Endodermal cell (in vitro differentiated cells): ENCODE measurements around the gene GNAL. TPM values are rescaled to one million over a fixed set of nuclear protein-coding genes. Genes with fewer than 3 reads are reported as not detected.

ENCODE experiments used
- DNase-seq: peaks from one replicate; pipeline ENCODE4 v3.0.0-alpha.2; 2017
- H3K27ac ChIP-seq: 2 replicates; pipeline ENCODE4 v1.5.1; 2013; ENCODE audit warnings: mild to moderate bottlenecking, low read depth, low read length, moderate library complexity
- H3K27me3 ChIP-seq: 2 replicates; pipeline ENCODE4 v1.6.1; 2013; ENCODE audit warnings: mild to moderate bottlenecking, low read length, moderate library complexity; ENCODE audit not compliant: insufficient read depth, control insufficient read depth, poor library complexity, severe bottlenecking
- H3K36me3 ChIP-seq: 2 replicates; pipeline ENCODE4 v1.7.0; 2013; ENCODE audit warnings: mild to moderate bottlenecking, low read length, moderate library complexity; ENCODE audit not compliant: control insufficient read depth, insufficient read depth
- H3K4me1 ChIP-seq: one replicate; pipeline ENCODE4 v1.7.0; 2013; ENCODE audit warnings: low read length; ENCODE audit not compliant: control insufficient read depth, insufficient read depth
- H3K4me3 ChIP-seq: 2 replicates; pipeline ENCODE4 v1.5.1; 2013; ENCODE audit warnings: mild to moderate bottlenecking, low read length, moderate library complexity
- H3K9ac ChIP-seq: 2 replicates; pipeline ENCODE4 v1.6.1; 2013; ENCODE audit warnings: mild to moderate bottlenecking, low read length, moderate library complexity; ENCODE audit not compliant: poor library complexity, severe bottlenecking; ENCODE audit errors: extremely low read depth
- H3K9me3 ChIP-seq: 2 replicates; pipeline ENCODE4 v1.6.1; 2013; ENCODE audit warnings: mild to moderate bottlenecking, low read length, moderate library complexity; ENCODE audit not compliant: control insufficient read depth
- H3K27ac Mint-ChIP-seq: 2 replicates; pipeline ENCODE4 v1.8.0; 2020; ENCODE audit warnings: mixed read lengths
- H3K27me3 Mint-ChIP-seq: 2 replicates; pipeline ENCODE4 v1.8.0; 2021; ENCODE audit warnings: mild to moderate bottlenecking, mixed read lengths; ENCODE audit not compliant: insufficient read depth
- H3K36me3 Mint-ChIP-seq: 2 replicates; pipeline ENCODE4 v1.8.0; 2020; ENCODE audit warnings: low read depth, mixed read lengths
- H3K4me1 Mint-ChIP-seq: 2 replicates; pipeline ENCODE4 v1.8.0; 2020; ENCODE audit warnings: mixed read lengths
- H3K4me3 Mint-ChIP-seq: 2 replicates; pipeline ENCODE4 v1.8.0; 2020; ENCODE audit warnings: mild to moderate bottlenecking, moderate library complexity, mixed read lengths
- H3K9me3 Mint-ChIP-seq: 2 replicates; pipeline ENCODE4 v1.8.0; 2020; ENCODE audit warnings: mild to moderate bottlenecking, mixed read lengths
- CTCF ChIP-seq: fragments of 200-600 bp; sonication (generic); conservative IDR thresholded peaks from 2 replicates; pipeline ENCODE4 v1.5.0; 2021; ENCODE audit warnings: antibody characterized with exemption, mild to moderate bottlenecking
- WGBS, 2 experiments: methylation state at CpG; one replicate each; pipeline versions ENCODE4 v1.1.5 to v1.1.7; 2013; ENCODE audit warnings: missing lambda C conversion rate in 2 of 2, mixed read lengths in 1 of 2; ENCODE audit not compliant: insufficient coverage in 1 of 2, insufficient read length in 1 of 2; 5-methylcytosine and 5-hydroxymethylcytosine counted together
- total RNA-seq, 2 donors: library from RNA; stranded (reverse); fragmentation: NEBNext Ultra II Directional in 1 of 2; extraction: Animal tissue kit (Norgen Biotek cat#: 25700) in 1 of 2; gene quantifications; 2 replicates in 1 of 2; 3 replicates in 1 of 2; pipeline ENCODE4 v1.2.1, GENCODE V29; 2021

Gene GNAL
- total RNA-seq, 2 donors from 2014 or later = 37.9 to 58.2 TPM

- Histone ChIP-seq H3K9ac (no peak overlapping the region), H3K27ac (no peak overlapping the region), H3K4me3 (no peak overlapping the region), H3K9me3 (peaks cover 17% of the 10 kb centered on the region), H3K27me3 (no peaks in the 10 kb centered on the region), H3K36me3 (no peaks in the 10 kb centered on the region), H3K4me1 (peaks cover 6% of the 10 kb centered on the region)
- Mint-ChIP-seq H3K27ac (peak overlapping the region; percentile 28), H3K4me1 (peaks cover 46% of the 10 kb centered on the region), H3K4me3 (no peak overlapping the region), H3K9me3 (no peaks in the 10 kb centered on the region), H3K27me3 (no peaks in the 10 kb centered on the region), H3K36me3 (peaks cover 9% of the 10 kb centered on the region)
- 95 to 96% methylated on average over 21 to 40 of the region's 40 CpGs for WGBS, 2 experiments
- no peak for TF ChIP-seq CTCF
- peak; percentile 59 for DNase-seq
These were observed 132.7 kb downstream of the GNAL start for GRCh38 chr18:11821643-11822237.

- peak overlapping the region; percentile 85 for H3K27ac Mint-ChIP-seq
- peaks cover 38% of the 10 kb centered on the region for H3K4me1 Mint-ChIP-seq
- H3K27me3 ChIP-seq = no peaks in the 10 kb centered on the region
- H3K9ac ChIP-seq = peak overlapping the region; percentile 50
- peaks cover 12% of the 10 kb centered on the region for H3K36me3 Mint-ChIP-seq
- WGBS, 2 experiments = 20 to 22% methylated on average over 2 to 4 of the region's 5 CpGs
- peak overlapping the region; percentile 3 for H3K27ac ChIP-seq
- H3K4me3 ChIP-seq = peak overlapping the region; percentile 37
- peaks cover 6% of the 10 kb centered on the region for H3K4me1 ChIP-seq
- no peaks in the 10 kb centered on the region for H3K36me3 ChIP-seq
- H3K27me3 Mint-ChIP-seq = no peaks in the 10 kb centered on the region
- peaks cover 17% of the 10 kb centered on the region for H3K9me3 ChIP-seq
- no peak overlapping the region for H3K4me3 Mint-ChIP-seq
- TF ChIP-seq CTCF = no peak
- DNase-seq = peak; percentile 84
- no peaks in the 10 kb centered on the region for H3K9me3 Mint-ChIP-seq
These were observed 134.5 kb downstream of the GNAL start for GRCh38 chr18:11823545-11823944.

- TF ChIP-seq CTCF = peak; percentile 64
- no peak overlapping the region for H3K4me3 Mint-ChIP-seq
- peak overlapping the region; percentile 80 for H3K27ac Mint-ChIP-seq
- Histone ChIP-seq H3K36me3 (peaks cover 7% of the 10 kb centered on the region), H3K9ac (no peak overlapping the region), H3K4me3 (no peak overlapping the region), H3K9me3 (peaks cover 5% of the 10 kb centered on the region), H3K4me1 (peaks cover 8% of the 10 kb centered on the region), H3K27ac (no peak overlapping the region), H3K27me3 (no peaks in the 10 kb centered on the region)
- H3K4me1 Mint-ChIP-seq = peaks cover 31% of the 10 kb centered on the region
- H3K27me3 Mint-ChIP-seq = no peaks in the 10 kb centered on the region
- H3K9me3 Mint-ChIP-seq = no peaks in the 10 kb centered on the region
- WGBS, 2 experiments = 94 to 96% methylated on average over 4 to 12 of the region's 12 CpGs
- peak; percentile 68 for DNase-seq
- H3K36me3 Mint-ChIP-seq = peaks cover 20% of the 10 kb centered on the region
These were observed 137.8 kb downstream of the GNAL start for GRCh38 chr18:11826836-11827235.
